SK-MEL-5 (cell line): ENCODE results near the gene C10orf88. TPM values are rescaled to one million over a fixed set of nuclear protein-coding genes. Genes with fewer than 3 reads are reported as not detected.

Source experiments
- DNase-seq: peaks from one replicate; pipeline ENCODE4 v3.0.0-alpha.2; 2016; ENCODE audit warnings: low read depth, low spot score
- in situ Hi-C: cut with HindIII; loops from 2 replicates; pipeline ENCODE4 v1.10.0; 2016; ENCODE audit warnings: low sequenced_read_pairs, high pct_unique_total_duplicates, low pct_unique_long_range_greater_than_20kb
- polyA plus RNA-seq, 2 experiments: library from polyadenylated mRNA; depleted of rRNA; stranded (reverse); fragments of >200 nt; gene quantifications; 2 replicates each; pipeline ENCODE4 v1.2.3, GENCODE V29; 2015
- total RNA-seq: library from RNA; depleted of rRNA; stranded (reverse); fragments of >200 nt; shearing (Covaris generic); gene quantifications from 2 replicates; pipeline ENCODE4 v1.2.3, GENCODE V29; 2014; rRNA removed

Gene C10orf88
- total RNA-seq: 9.7 and 12.5 TPM in 2 replicates
- 7.1 and 7.3 TPM in 2 replicates for polyA plus RNA-seq (2015; cell fraction: cytosol; rRNA removed)
- 11.0 and 12.5 TPM in 2 replicates for polyA plus RNA-seq (2015; cell fraction: nucleus; rRNA removed)

GRCh38 chr10:122953902-122954730 lies at the start of gene C10orf88:
C10orf88 (minus strand) TSS chr10:122954227; CDS start chr10:122954178, 49 bp downstream.
- in situ Hi-C loops: no loop called here
- peak; percentile 97 for DNase-seq

GRCh38 chr10:123001370-123001769 lies 47.3 kb upstream of the C10orf88 start:
- DNase-seq: no peak

DNA sequence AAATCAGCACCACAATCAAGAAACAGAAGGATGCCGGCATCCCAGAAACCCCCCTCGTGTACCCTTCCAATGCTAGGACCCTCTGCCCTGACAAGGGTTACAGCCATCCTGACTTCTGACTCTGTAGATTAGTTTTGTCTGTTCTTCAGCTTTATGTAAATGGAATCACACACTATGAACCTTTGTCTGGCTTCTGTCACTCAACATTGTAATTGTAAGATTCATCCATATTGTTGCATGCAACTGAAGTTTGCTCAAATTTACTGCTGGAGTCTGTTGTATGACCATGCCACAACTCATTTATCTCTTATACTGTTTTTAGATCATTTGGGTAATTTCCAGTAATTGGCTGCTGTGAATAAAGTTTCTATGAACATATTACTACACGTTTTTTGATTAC lies 46.1 kb upstream of the C10orf88 start:
- in situ Hi-C loops: no loop called here
- DNase-seq: no peak

More at GRCh38 chr10:123001370-123001769, 47.3 kb upstream of the C10orf88 start:
- in situ Hi-C loops: no loop called here

- in situ Hi-C loops: no loop called here
- DNase-seq: no peak
Observed at GRCh38 chr10:122999347-122999746, 45.3 kb upstream of the C10orf88 start.

GRCh38 chr10:122998934-122999333 lies 44.9 kb upstream of the C10orf88 start:
- in situ Hi-C loops: no loop called here
- DNase-seq: no peak

DNA sequence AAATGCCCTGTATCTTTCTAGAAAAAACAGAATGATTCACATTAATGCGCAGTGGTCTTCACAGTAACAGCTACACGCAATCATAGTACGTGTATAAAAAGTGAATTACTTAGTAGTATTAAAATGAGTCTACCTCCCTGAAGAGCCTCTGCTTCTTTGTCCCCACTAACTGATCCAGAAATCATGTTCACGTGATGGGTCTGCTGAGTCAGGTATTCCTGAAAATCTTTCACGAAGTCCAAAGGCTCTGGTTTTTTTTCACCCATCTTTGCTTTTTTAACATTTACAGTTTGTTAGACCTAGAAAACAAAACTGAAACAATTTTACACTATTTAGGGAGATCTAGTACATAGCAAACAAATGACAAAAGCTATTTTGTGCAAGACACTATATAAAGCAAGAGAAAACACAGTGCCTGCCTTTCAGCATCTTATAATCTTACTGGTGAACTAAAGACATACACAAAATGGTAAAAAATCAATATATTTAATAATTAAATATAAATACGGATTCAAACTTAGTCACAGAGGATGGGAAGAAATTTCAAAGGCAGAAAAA lies 44.4 kb upstream of the C10orf88 start:
- in situ Hi-C loops: no loop called here
- no peak for DNase-seq

- in situ Hi-C loops: no loop called here
Observed at GRCh38 chr10:122997864-122998263, 43.8 kb upstream of the C10orf88 start.

GRCh38 chr10:122995936-122996335 lies 41.9 kb upstream of the C10orf88 start:
- DNase-seq: no peak
- in situ Hi-C loops: no loop called here

More at GRCh38 chr10:122997864-122998263, 43.8 kb upstream of the C10orf88 start:
- no peak for DNase-seq

GRCh38 chr10:122993797-122994336 lies 39.8 kb upstream of the C10orf88 start:
- DNase-seq: no peak
- in situ Hi-C loops: no loop called here

DNA sequence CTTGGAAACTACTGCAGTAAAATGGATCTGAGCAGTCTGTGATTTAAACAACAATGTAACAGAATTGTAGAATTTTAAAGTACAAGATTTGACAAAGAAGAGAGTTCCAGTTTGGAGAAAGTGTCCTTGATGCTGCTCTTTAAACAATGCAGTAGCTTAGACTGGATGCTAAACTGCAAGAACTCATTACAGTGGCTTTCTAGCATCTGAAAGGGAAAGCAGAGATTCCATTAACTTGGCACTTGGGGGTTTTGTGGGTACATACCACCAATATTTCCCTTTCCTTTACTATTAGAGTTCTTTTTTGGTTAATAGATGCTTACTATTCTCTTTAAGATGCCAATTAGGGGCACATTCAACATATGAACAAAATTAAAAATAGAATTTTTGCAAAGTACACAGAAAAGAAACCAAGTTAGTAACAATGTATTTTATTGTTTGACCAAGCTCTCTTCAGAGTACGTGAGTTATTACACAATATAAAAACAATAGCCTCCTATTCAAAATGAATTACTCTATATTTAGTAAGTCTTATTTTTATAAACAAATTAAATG lies 38.1 kb upstream of the C10orf88 start:
- in situ Hi-C loops: no loop called here
- DNase-seq: peak; percentile 32

DNA sequence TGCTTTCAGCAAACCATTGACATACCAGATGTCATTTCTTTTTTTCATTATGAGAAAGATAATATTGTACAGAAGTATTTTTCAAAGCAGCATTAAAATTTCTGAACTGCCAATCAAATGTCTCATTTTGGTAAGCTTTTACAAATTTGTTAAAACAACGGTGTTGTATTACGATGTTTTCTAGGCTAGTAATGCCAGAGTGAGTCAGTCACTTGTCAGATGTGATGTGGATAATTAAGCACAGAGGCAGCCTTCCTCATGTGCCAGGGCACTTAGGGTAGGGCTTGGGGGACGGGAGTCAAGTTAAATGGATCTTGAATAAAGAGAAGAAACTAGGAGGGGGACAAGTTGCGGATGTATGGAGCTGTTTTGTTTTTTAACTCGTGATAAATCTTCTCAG lies 36.3 kb upstream of the C10orf88 start:
- no peak for DNase-seq
- in situ Hi-C loops: no loop called here

DNA sequence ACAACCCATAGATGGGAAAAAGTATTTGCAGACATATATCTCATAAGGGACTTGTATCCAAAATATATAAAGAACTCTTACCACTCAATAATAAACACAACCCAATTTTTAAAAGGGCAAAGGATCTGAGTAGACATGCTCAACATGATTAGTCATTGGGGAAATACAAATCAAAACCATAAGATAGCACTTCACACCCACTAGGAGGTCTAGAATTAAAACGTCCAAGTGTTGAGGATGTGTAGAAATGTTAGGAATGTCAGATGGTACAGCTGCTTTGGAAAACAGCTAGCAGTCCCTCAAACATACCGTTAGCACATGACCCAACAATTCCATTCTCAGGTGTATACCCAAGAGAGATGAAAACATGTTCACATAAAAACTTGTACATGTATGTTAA lies 34.5 kb upstream of the C10orf88 start:
- in situ Hi-C loops: no loop called here
- DNase-seq: no peak

GRCh38 chr10:122986335-122986734 lies 32.3 kb upstream of the C10orf88 start:
- no peak for DNase-seq
- in situ Hi-C loops: no loop called here

DNA sequence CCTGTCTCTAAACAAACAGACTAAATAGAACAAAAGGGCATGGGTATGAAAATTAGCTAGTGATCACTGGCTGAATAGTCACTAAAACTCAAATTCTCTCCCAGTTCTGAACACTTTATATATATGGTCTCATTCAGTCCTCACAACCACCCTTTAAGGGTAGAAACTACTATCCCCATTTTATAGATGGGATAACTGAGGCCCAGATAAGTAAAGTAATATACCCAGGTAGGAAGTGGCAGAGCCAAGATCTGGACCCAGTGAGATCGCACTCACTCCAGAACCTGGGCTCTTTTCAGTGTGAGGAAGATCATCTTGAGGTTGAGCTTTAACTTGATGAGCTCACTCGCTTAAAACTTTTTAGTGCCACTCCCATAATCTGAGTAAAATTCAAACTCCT lies 30.7 kb upstream of the C10orf88 start:
- in situ Hi-C loops: no loop called here
- no peak for DNase-seq

GRCh38 chr10:122983898-122984297 lies 29.9 kb upstream of the C10orf88 start:
- in situ Hi-C loops: no loop called here
- no peak for DNase-seq

DNA sequence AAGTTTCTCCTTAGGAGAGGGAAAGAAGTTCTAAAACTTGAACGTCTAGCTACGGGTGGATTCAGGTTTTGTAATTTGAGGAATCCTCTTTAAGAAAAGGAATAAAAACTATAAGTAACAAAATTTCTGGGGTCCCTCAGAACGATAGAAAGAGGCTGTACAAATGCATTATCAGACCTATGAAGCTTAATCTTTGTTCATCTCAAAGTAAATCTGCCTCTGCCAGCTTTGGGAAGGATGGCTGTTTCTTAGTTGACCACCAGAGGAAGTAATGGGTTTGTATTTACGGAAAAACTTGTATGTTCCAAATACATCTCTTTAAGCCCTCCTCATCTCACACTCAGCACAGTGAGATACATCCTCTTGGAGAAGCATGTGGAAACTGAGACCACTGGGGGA lies 27.0 kb upstream of the C10orf88 start:
- in situ Hi-C loops: no loop called here
- peak; percentile 67 for DNase-seq

- peak; percentile 88 for DNase-seq
- in situ Hi-C loops: no loop called here
Observed at GRCh38 chr10:122980209-122981065, 26.4 kb upstream of the C10orf88 start, which contains the start of gene PSTK. PSTK (plus strand) TSS chr10:122980401; CDS start chr10:122980480, 79 bp downstream.
